ENCODE results near the gene PHACTR3. TPM values are rescaled to one million over a fixed set of nuclear protein-coding genes. Genes with fewer than 3 reads are reported as not detected.

The PHACTR3 gene
- total RNA-seq, 1 experiment from 2014 or later: not detected

GRCh38 chr20:59724457-59725366, 120.4 kb downstream of the PHACTR3 start:
- Histone ChIP-seq H3K36me3 (ENCODE audit: control insufficient read depth in 1 of 2, insufficient read depth in 2 of 2, low read length in 2 of 2) (no peaks in the 10 kb centered on the region), H3K27me3 (ENCODE audit: insufficient read depth, low read length) (0 out of 2 replicates have a peak, but pooled peaks cover 6% of the 10 kb centered on the region), H3K4me2 (ENCODE audit: low read length) (no peak overlapping the region), H3K9me3 (ENCODE audit: control insufficient read depth in 1 of 2, insufficient read depth in 1 of 2, low read depth in 1 of 2, low read length in 2 of 2) (no peaks in the 10 kb centered on the region), H3K9me2 (ENCODE audit: insufficient read depth) (no peaks in the 10 kb centered on the region), H3K79me2 (ENCODE audit: insufficient read depth, low read length) (no peaks in the 10 kb centered on the region), H3K4me3 (replicated peaks in 1 of 2; ENCODE audit: low read depth in 1 of 2, low read length in 2 of 2) (no peak overlapping the region), H3K4me1 (ENCODE audit: control insufficient read depth in 1 of 2, insufficient read depth in 2 of 2, low read length in 2 of 2) (no peaks in the 10 kb centered on the region), H3K9ac (ENCODE audit: low read length) (no peak overlapping the region), H2AFZ (ENCODE audit: low read depth, low read length, poor library complexity, severe bottlenecking) (no peak overlapping the region), H4K20me1 (ENCODE audit: insufficient read depth) (no peaks in the 10 kb centered on the region), H3K27ac (ENCODE audit: low read depth, low read length) (no peak overlapping the region)
- TF ChIP-seq RAD21 (IDR thresholded peaks at IDR 0.05; ENCODE audit: low read depth) (no peak), ZBTB33 (IDR thresholded peaks at IDR 0.05; ENCODE audit: extremely low read depth, insufficient replicate concordance, low read length) (no peak), TCF7L2 (IDR thresholded peaks at IDR 0.05; ENCODE audit: borderline replicate concordance, extremely low read depth, insufficient read depth, insufficient read length) (no peak), EGR1 (IDR thresholded peaks at IDR 0.05; ENCODE audit: low read depth) (no peak), POLR2AphosphoS5 (IDR thresholded peaks at IDR 0.05; ENCODE audit: low read depth, low read length) (no peak), JUND (IDR thresholded peaks at IDR 0.05) (no peak), ELF1 (IDR thresholded peaks at IDR 0.05; ENCODE audit: borderline replicate concordance, low read depth) (no peak), ZNF274 (IDR thresholded peaks at IDR 0.05; ENCODE audit: low read depth, low read length) (no peak), FOSL1 (IDR thresholded peaks at IDR 0.05; ENCODE audit: low read depth) (no peak), ZFX (IDR thresholded peaks at IDR 0.05) (no peak), SP1 (IDR thresholded peaks at IDR 0.05; ENCODE audit: low read depth) (no peak), CEBPB (IDR thresholded peaks at IDR 0.05; ENCODE audit: low read depth) (no peak), SRF (IDR thresholded peaks at IDR 0.05; ENCODE audit: low read depth) (no peak), EZH2 (IDR thresholded peaks at IDR 0.05) (no peak)
- TF ChIP-seq, protein P1, sequence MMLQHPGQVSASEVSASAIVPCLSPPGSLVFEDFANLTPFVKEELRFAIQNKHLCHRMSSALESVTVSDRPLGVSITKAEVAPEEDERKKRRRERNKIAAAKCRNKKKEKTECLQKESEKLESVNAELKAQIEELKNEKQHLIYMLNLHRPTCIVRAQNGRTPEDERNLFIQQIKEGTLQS (IDR thresholded peaks at IDR 0.05): no peak
- TF ChIP-seq, protein P2, sequence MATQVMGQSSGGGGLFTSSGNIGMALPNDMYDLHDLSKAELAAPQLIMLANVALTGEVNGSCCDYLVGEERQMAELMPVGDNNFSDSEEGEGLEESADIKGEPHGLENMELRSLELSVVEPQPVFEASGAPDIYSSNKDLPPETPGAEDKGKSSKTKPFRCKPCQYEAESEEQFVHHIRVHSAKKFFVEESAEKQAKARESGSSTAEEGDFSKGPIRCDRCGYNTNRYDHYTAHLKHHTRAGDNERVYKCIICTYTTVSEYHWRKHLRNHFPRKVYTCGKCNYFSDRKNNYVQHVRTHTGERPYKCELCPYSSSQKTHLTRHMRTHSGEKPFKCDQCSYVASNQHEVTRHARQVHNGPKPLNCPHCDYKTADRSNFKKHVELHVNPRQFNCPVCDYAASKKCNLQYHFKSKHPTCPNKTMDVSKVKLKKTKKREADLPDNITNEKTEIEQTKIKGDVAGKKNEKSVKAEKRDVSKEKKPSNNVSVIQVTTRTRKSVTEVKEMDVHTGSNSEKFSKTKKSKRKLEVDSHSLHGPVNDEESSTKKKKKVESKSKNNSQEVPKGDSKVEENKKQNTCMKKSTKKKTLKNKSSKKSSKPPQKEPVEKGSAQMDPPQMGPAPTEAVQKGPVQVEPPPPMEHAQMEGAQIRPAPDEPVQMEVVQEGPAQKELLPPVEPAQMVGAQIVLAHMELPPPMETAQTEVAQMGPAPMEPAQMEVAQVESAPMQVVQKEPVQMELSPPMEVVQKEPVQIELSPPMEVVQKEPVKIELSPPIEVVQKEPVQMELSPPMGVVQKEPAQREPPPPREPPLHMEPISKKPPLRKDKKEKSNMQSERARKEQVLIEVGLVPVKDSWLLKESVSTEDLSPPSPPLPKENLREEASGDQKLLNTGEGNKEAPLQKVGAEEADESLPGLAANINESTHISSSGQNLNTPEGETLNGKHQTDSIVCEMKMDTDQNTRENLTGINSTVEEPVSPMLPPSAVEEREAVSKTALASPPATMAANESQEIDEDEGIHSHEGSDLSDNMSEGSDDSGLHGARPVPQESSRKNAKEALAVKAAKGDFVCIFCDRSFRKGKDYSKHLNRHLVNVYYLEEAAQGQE (IDR thresholded peaks at IDR 0.05; ENCODE audit: low read depth): no peak
- BruUV-seq (replicated peaks): no TSS peak
- POLR2A ChIA-PET: no interaction called here
- CTCF ChIA-PET: no interaction called here
- intact Hi-C loops (cut with micrococcal nuclease): no loop called here
- RAD21 ChIA-PET (ENCODE audit: low non-redundant PET in 1 of 2, low total read pairs in 2 of 2, uncharacterized antibody in 2 of 2, unreplicated experiment in 2 of 2): no interaction called here
- DNase-seq (ENCODE audit: low read depth, low spot score): no peak
- no peak for ATAC-seq

Data from HCT116 (cell line).